ENCODE data around the gene RAC2.

GRCh38 chr22:37202001-37202555, 42.0 kb downstream of the RAC2 start:
- no peak for TF ChIP-seq EP300 (IDR thresholded peaks at IDR 0.05)
- no peak for TF ChIP-seq POLR2A (IDR thresholded peaks at IDR 0.05; ENCODE audit: low read depth)
- TF ChIP-seq CTCF (IDR thresholded peaks at IDR 0.05), result no peak
- TF ChIP-seq POLR2AphosphoS5 (IDR thresholded peaks at IDR 0.05), result no peak

Data from esophagus muscularis mucosa (tissue), 4 donors.